Thoracic aorta (tissue), 2 donors: ENCODE data around the gene CTDSPL. TPM values are rescaled to one million over a fixed set of nuclear protein-coding genes. Genes with fewer than 3 reads are reported as not detected.

Source experiments
- ATAC-seq: fragments of 150-250 bp; one replicate; pipeline ENCODE4 v1.8.0; 2017; ENCODE audit warnings: low read depth; ENCODE audit not compliant: insufficient number of reproducible peaks, low FRiP score
- DNase-seq: peaks from one replicate; pipeline ENCODE4 v3.0.0-alpha.2; 2020; ENCODE audit warnings: low spot score
- H3K27ac ChIP-seq, 2 donors: fragments of 200-600 bp; sonication (generic); 1 replicate in 1 of 2; 2 replicates in 1 of 2; pipeline ENCODE4 v1.5.1; 2016; ENCODE audit warnings: mild to moderate bottlenecking in 2 of 2, moderate library complexity in 2 of 2
- H3K27me3 ChIP-seq: fragments of 200-600 bp; sonication (generic); replicated peaks from 2 replicates; pipeline ENCODE4 v1.6.0; 2016; ENCODE audit warnings: mild to moderate bottlenecking; ENCODE audit not compliant: insufficient read depth
- H3K36me3 ChIP-seq: fragments of 200-600 bp; sonication (generic); one replicate; pipeline ENCODE4 v1.5.1; 2016
- H3K4me1 ChIP-seq, 2 donors: fragments of 200-600 bp; sonication (generic); 1 replicate in 1 of 2; 2 replicates in 1 of 2; pipeline versions ENCODE4 v1.5.1 to v1.6.0; 2016; ENCODE audit warnings: low read depth in 2 of 2, mild to moderate bottlenecking in 1 of 2; ENCODE audit not compliant: control insufficient read depth in 1 of 2
- H3K4me3 ChIP-seq: fragments of 200-600 bp; sonication (generic); 2 replicates; pipeline ENCODE4 v1.5.1; 2016; ENCODE audit warnings: mild to moderate bottlenecking
- H3K9me3 ChIP-seq: fragments of 200-600 bp; sonication (generic); 2 replicates; pipeline ENCODE4 v1.5.1; 2016
- total RNA-seq, 2 donors: library from RNA; depleted of rRNA; stranded (reverse); fragments of >200 nt; gene quantifications; one replicate each; pipeline versions ENCODE4 v1.1.0 to v1.2.3, GENCODE V29; 2016
- TF ChIP-seq, protein P1 (sequence below): fragments of 200-600 bp; sonication (generic); IDR thresholded peaks from one replicate; pipeline ENCODE4 v1.5.1; 2019; ENCODE audit warnings: antibody characterized with exemption

Gene CTDSPL
- total RNA-seq, 2 donors from 2014 or later: 55.0 to 59.6 TPM

DNA sequence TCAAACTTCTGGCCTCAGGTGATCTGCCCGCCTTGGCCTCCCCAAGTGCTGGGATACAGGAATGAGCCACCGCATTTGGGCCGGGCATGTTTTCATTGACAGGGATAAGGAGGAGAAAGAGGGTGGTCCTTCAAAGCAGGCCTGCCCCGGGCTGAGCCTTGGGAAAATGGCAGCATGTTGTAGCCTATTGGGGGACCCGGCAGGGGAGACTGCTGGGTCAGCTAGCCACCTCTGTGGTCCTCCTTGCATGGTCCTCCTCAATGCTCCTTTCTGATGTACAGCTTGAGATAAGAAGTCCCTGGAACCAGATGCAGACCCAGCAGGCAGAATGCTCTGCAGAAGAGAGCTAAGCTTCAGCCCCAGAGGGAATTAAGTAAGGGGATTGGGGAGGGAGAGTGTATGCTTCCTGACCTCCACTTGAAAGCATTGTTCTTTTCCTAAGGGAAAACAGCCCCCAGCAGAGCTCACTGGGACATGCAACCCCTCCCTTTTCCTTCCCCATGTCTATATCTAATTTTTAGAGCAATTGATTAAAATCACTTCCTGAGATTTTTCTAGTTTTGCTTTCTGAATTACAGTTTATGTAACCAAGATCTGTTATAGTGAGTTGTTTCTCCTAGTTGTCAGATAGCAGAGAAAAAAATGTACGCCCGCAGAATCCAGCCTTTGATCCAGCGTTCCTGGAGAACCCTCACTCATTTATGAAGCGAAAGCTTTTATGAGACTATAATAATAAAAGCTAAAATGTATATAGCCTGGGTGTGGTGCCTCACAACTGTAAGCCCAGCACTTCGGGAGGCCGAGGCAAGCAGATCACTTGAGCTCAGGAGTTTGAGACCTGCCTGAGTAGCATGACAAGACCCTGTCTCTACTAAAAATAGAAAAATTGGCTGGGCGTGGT, 80.2 kb downstream of the CTDSPL start:
- Histone ChIP-seq H3K36me3 (no peaks in the 10 kb centered on the region), H3K27ac (peak overlapping the region in 1 of 2 donors; percentile 21), H3K27me3 (no peaks in the 10 kb centered on the region), H3K4me3 (no peak overlapping the region), H3K4me1 (peaks cover 39 to 73% of the 10 kb centered on the region in 2 donors), H3K9me3 (no peaks in the 10 kb centered on the region)
- TF ChIP-seq, protein P1, sequence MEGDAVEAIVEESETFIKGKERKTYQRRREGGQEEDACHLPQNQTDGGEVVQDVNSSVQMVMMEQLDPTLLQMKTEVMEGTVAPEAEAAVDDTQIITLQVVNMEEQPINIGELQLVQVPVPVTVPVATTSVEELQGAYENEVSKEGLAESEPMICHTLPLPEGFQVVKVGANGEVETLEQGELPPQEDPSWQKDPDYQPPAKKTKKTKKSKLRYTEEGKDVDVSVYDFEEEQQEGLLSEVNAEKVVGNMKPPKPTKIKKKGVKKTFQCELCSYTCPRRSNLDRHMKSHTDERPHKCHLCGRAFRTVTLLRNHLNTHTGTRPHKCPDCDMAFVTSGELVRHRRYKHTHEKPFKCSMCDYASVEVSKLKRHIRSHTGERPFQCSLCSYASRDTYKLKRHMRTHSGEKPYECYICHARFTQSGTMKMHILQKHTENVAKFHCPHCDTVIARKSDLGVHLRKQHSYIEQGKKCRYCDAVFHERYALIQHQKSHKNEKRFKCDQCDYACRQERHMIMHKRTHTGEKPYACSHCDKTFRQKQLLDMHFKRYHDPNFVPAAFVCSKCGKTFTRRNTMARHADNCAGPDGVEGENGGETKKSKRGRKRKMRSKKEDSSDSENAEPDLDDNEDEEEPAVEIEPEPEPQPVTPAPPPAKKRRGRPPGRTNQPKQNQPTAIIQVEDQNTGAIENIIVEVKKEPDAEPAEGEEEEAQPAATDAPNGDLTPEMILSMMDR: no peak
- ATAC-seq (no peak), DNase-seq (no peak)

GRCh38 chr3:37942646-37943045, 81.0 kb downstream of the CTDSPL start:
- ATAC-seq (no peak), DNase-seq (no peak)
- Histone ChIP-seq H3K9me3 (no peaks in the 10 kb centered on the region), H3K4me1 (peaks cover 37 to 68% of the 10 kb centered on the region in 2 donors), H3K27me3 (no peaks in the 10 kb centered on the region), H3K27ac (no peak overlapping the region), H3K36me3 (no peaks in the 10 kb centered on the region), H3K4me3 (no peak overlapping the region)
- TF ChIP-seq, protein P1: no peak

- ATAC-seq (no peak), DNase-seq (no peak)
- TF ChIP-seq, protein P1: no peak
- Histone ChIP-seq H3K27ac (no peak overlapping the region), H3K4me3 (no peak overlapping the region), H3K27me3 (no peaks in the 10 kb centered on the region), H3K9me3 (no peaks in the 10 kb centered on the region), H3K4me1 (peaks cover 32 to 63% of the 10 kb centered on the region in 2 donors), H3K36me3 (no peaks in the 10 kb centered on the region)
These were observed 81.4 kb downstream of the CTDSPL start for GRCh38 chr3:37943126-37943525.

DNA sequence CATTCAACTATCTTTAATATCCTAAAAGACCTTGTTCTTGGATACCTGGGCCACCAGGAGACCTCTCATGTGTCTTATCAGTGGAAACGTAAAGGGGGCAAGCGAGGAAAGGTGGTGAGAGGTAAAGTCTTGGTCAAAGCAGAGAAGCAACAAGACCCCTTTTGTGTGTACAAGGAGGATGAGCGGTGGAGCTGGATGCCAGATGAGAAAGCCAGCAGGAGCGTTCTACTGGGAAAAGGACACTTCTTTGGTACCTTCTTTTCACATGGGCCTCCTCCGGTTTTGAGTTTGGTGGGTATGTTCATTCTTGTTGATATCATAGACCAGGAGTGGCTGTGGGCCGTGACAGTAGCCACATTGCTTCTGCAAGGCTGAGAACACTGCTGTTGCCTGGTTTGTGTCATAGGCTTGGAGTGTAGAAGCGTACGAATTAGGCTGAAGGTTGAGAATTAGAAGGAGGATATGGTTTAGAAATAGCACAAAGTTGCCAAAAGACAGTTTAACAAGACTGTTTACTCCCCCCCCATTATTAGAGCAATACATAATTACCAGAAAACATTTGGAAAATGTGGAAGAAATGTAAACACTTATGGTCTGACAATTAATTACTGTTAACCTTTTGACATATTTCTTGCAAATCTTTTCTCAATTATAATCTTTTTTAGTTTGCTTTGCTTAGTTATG, 82.1 kb downstream of the CTDSPL start:
- H3K36me3 ChIP-seq: no peaks in the 10 kb centered on the region
- TF ChIP-seq, protein P1: no peak
- peaks cover 28 to 57% of the 10 kb centered on the region in 2 donors for H3K4me1 ChIP-seq
- no peak overlapping the region for H3K4me3 ChIP-seq
- no peaks in the 10 kb centered on the region for H3K27me3 ChIP-seq
- no peak for DNase-seq
- H3K9me3 ChIP-seq: no peaks in the 10 kb centered on the region
- ATAC-seq: no peak
- no peak overlapping the region for H3K27ac ChIP-seq

DNA sequence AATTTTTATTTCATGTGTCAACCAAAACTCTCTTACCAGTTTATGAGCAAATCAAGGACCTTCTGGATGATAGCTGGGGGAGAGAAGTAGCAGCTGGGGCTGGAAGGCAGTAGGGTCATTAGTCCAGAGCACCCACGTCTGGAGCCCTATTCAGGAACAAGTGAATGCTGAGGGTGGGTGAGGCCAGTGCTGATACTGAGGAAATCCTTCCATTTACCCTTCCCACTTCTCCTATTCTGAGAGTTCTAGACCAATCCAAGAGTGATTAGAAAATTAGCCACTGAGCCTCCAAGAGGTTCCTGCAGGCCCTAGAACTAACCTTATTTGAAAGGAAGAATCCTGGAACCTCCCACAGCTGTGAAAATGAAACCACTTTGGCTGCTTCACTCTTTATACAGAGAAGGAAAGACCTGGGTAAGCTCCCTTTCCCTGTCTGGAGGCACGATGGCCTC, 82.7 kb downstream of the CTDSPL start:
- Histone ChIP-seq H3K9me3 (no peaks in the 10 kb centered on the region), H3K27me3 (no peaks in the 10 kb centered on the region), H3K4me3 (peak overlapping the region; percentile 48), H3K27ac (peak overlapping the region; percentile 15 to 54), H3K4me1 (peaks cover 28 to 53% of the 10 kb centered on the region in 2 donors), H3K36me3 (no peaks in the 10 kb centered on the region)
- TF ChIP-seq, protein P1: no peak
- no peak for DNase-seq
- no peak for ATAC-seq
